IMR-90 (cell line): ENCODE measurements around the gene ZNF841. TPM values are rescaled to one million over a fixed set of nuclear protein-coding genes. Genes with fewer than 3 reads are reported as not detected.

Experiments
- ATAC-seq: fragments of 200-7000 bp; cut with Tn5 transposase; 2 replicates; pipeline ENCODE4 v1.9.1; 2020; ENCODE audit warnings: low read depth, mild to moderate bottlenecking, moderate library complexity
- Bru-seq: library from RNA; stranded (reverse); fragments of 400-500 nt; gene quantifications from one replicate; lab custom pipeline; 2021; lab: Mats Ljungman, UMichigan
- BruChase-seq, 2 experiments: library from RNA; stranded (reverse); fragments of 400-500 nt; gene quantifications; one replicate each; lab custom pipeline; 2021; lab: Mats Ljungman, UMichigan
- BruUV-seq: library from RNA; stranded (reverse); fragments of 400-500 nt; replicated peaks from 2 replicates; lab custom pipeline; 2021; lab: Mats Ljungman, UMichigan
- CTCF ChIA-PET: fragments of 300-600 bp; formaldehyde crosslinking; extraction: SDS; loops from one replicate; lab custom pipeline; 2021; ENCODE audit warnings: antibody characterized with exemption; lab: Yijun Ruan, JAX
- POLR2A ChIA-PET: fragments of 300-600 bp; sonication (Branson Sonifier 250); formaldehyde crosslinking; loops from one replicate; lab custom pipeline; 2022; ENCODE audit warnings: antibody characterized with exemption; ENCODE audit not compliant: unreplicated experiment; lab: Charles Lee
- DNase-seq: peaks from one replicate; pipeline ENCODE4 v3.0.0; 2013
- H2AFZ ChIP-seq: replicated peaks from 2 replicates; pipeline ENCODE3; 2013; ENCODE audit warnings: low read length, mild to moderate bottlenecking; ENCODE audit not compliant: poor library complexity
- H2AK5ac ChIP-seq: 2 replicates; pipeline ENCODE4 v1.6.1; 2013; ENCODE audit warnings: low read depth, low read length, inconsistent platforms
- H2AK9ac ChIP-seq: replicated peaks from 2 replicates; pipeline ENCODE3; 2013; ENCODE audit warnings: mild to moderate bottlenecking, low read depth, low read length, moderate library complexity; ENCODE audit not compliant: poor library complexity
- H2BK120ac ChIP-seq: 2 replicates; pipeline ENCODE4 v1.6.1; 2013; ENCODE audit warnings: low read depth, low read length, inconsistent platforms
- H2BK15ac ChIP-seq: 3 replicates; pipeline ENCODE4 v1.6.1; 2013; ENCODE audit warnings: low read depth, low read length, inconsistent platforms
- H2BK20ac ChIP-seq: 2 replicates; pipeline ENCODE4 v1.6.1; 2013; ENCODE audit warnings: low read depth, mild to moderate bottlenecking, inconsistent platforms, low read length, moderate library complexity
- H2BK5ac ChIP-seq: 2 replicates; pipeline ENCODE4 v1.6.1; 2013; ENCODE audit warnings: mild to moderate bottlenecking, low read depth, low read length, inconsistent platforms; ENCODE audit not compliant: poor library complexity, severe bottlenecking
- H3K14ac ChIP-seq: replicated peaks from 2 replicates; pipeline ENCODE4 v1.6.1; 2013; ENCODE audit warnings: low read depth, low read length, inconsistent platforms
- H3K18ac ChIP-seq: 2 replicates; pipeline ENCODE4 v1.6.1; 2013; ENCODE audit warnings: low read depth, low read length, control low read depth
- H3K23ac ChIP-seq: 2 replicates; pipeline ENCODE4 v1.6.1; 2013; ENCODE audit warnings: low read depth, low read length, inconsistent platforms
- H3K27ac ChIP-seq: 2 replicates; pipeline ENCODE4 v1.5.1; 2013; ENCODE audit warnings: mild to moderate bottlenecking, control low read depth, low read length; ENCODE audit not compliant: insufficient read depth
- H3K27me3 ChIP-seq: 2 replicates; pipeline ENCODE4 v1.6.1; 2013; ENCODE audit warnings: low read length; ENCODE audit not compliant: control insufficient read depth, insufficient read depth
- H3K36me3 ChIP-seq: 2 replicates; pipeline ENCODE4 v1.6.1; 2013; ENCODE audit warnings: low read length, mixed read lengths; ENCODE audit not compliant: control insufficient read depth, insufficient read depth
- H3K4ac ChIP-seq: 2 replicates; pipeline ENCODE4 v1.6.1; 2013; ENCODE audit warnings: low read depth, low read length, inconsistent platforms
- H3K4me1 ChIP-seq: 2 replicates; pipeline ENCODE4 v1.6.1; 2013; ENCODE audit warnings: low read length, mixed read lengths; ENCODE audit not compliant: control insufficient read depth, insufficient read depth
- H3K4me2 ChIP-seq: 2 replicates; pipeline ENCODE4 v1.6.1; 2013; ENCODE audit warnings: low read depth, mild to moderate bottlenecking, control low read depth, low read length, moderate library complexity
- H3K4me3 ChIP-seq: 2 replicates; pipeline ENCODE4 v1.5.1; 2013; ENCODE audit warnings: low read depth, mild to moderate bottlenecking, control low read depth, low read length, moderate library complexity; ENCODE audit not compliant: insufficient read depth
- H3K56ac ChIP-seq: 2 replicates; pipeline ENCODE4 v1.6.1; 2013; ENCODE audit warnings: low read length, inconsistent platforms; ENCODE audit not compliant: insufficient read depth; ENCODE audit errors: extremely low read depth
- H3K79me1 ChIP-seq, 2 experiments: 2 replicates each; pipeline ENCODE4 v1.6.1; 2013; ENCODE audit warnings: low read length in 2 of 2, inconsistent platforms in 1 of 2, low read depth in 1 of 2
- H3K9ac ChIP-seq: 2 replicates; pipeline ENCODE4 v1.6.1; 2013; ENCODE audit warnings: low read depth, low read length, control low read depth
- H3K9me1 ChIP-seq: 2 replicates; pipeline ENCODE4 v1.6.1; 2013; ENCODE audit warnings: low read length, inconsistent platforms; ENCODE audit not compliant: insufficient read depth
- H3K9me3 ChIP-seq: 2 replicates; pipeline ENCODE4 v1.6.1; 2013; ENCODE audit warnings: low read length; ENCODE audit not compliant: control insufficient read depth, insufficient read depth
- H4K20me1 ChIP-seq: 2 replicates; pipeline ENCODE4 v1.6.1; 2013; ENCODE audit warnings: low read length, inconsistent platforms; ENCODE audit not compliant: insufficient read depth
- H4K5ac ChIP-seq: 2 replicates; pipeline ENCODE4 v1.6.1; 2013; ENCODE audit warnings: mild to moderate bottlenecking, low read depth, low read length, control low read depth
- H4K8ac ChIP-seq, 2 experiments: 2 replicates each; pipeline ENCODE4 v1.6.1; 2013; ENCODE audit warnings: low read depth in 2 of 2, low read length in 2 of 2, control low read depth in 1 of 2, inconsistent platforms in 1 of 2
- H4K91ac ChIP-seq: 2 replicates; pipeline ENCODE4 v1.6.1; 2013; ENCODE audit warnings: low read depth, low read length, inconsistent platforms; ENCODE audit not compliant: insufficient read depth
- CHD1 ChIP-seq: IDR thresholded peaks from 2 replicates; pipeline ENCODE4 v1.6.1; 2012; ENCODE audit warnings: low read depth, low read length, improper control_type of control experiment
- ELK1 ChIP-seq: fragments of 150-350 bp; IDR thresholded peaks from 2 replicates; pipeline ENCODE4 v1.6.1; 2016; ENCODE audit warnings: low read depth, mild to moderate bottlenecking, low read length, moderate library complexity, borderline replicate concordance
- MAFK ChIP-seq: IDR thresholded peaks from 2 replicates; pipeline ENCODE4 v1.6.1; 2012; ENCODE audit warnings: low read depth, low read length, improper control_type of control experiment
- MAZ ChIP-seq: IDR thresholded peaks from 2 replicates; pipeline ENCODE4 v1.6.1; 2012; ENCODE audit warnings: low read depth, mild to moderate bottlenecking, low read length, improper control_type of control experiment, moderate library complexity, borderline replicate concordance
- MXI1 ChIP-seq: IDR thresholded peaks from 2 replicates; pipeline ENCODE4 v1.6.1; 2012; ENCODE audit warnings: low read depth, mild to moderate bottlenecking, low read length, moderate library complexity, borderline replicate concordance
- POLR2A ChIP-seq: IDR thresholded peaks from 2 replicates; pipeline ENCODE4 v1.6.1; 2012; ENCODE audit warnings: mild to moderate bottlenecking, low read depth, low read length
- RAD21 ChIP-seq: IDR thresholded peaks from 2 replicates; pipeline ENCODE4 v1.6.1; 2012; ENCODE audit warnings: low read length, improper control_type of control experiment
- WGBS, 2 experiments: methylation state at CpG; one replicate each; pipeline versions ENCODE4 v1.1.5 to v1.1.7; 2013; ENCODE audit warnings: missing lambda C conversion rate in 2 of 2; ENCODE audit not compliant: insufficient read length in 1 of 2; ENCODE audit errors: extremely low coverage in 2 of 2; 5-methylcytosine and 5-hydroxymethylcytosine counted together
- dilution Hi-C: fragments of 300-500 bp; cut with HindIII; formaldehyde crosslinking; loops from one replicate; pipeline ENCODE4 v1.14.3; 2018; ENCODE audit warnings: low sequenced_read_pairs; ENCODE audit not compliant: unreplicated experiment
- in situ Hi-C: fragments of 300-500 bp; cut with MboI; formaldehyde crosslinking; loops from 3 replicates; pipeline ENCODE4 v1.14.3; 2019; ENCODE audit warnings: low sequenced_read_pairs, inconsistent platforms, mixed read lengths
- intact Hi-C: fragments of 100-400 bp; cut with micrococcal nuclease; formaldehyde crosslinking; loops from 2 replicates; pipeline ENCODE4 v1.10.0; 2022
- long read RNA-seq: library from polyadenylated mRNA; unstranded; transcript quantifications from one replicate; pipeline ENCODE4 v2.0.0, GENCODE V29; 2021; ENCODE audit not compliant: unreplicated experiment
- polyA plus RNA-seq, 3 experiments: library from polyadenylated mRNA; depleted of rRNA; stranded (reverse); fragments of >200 nt; gene quantifications; 2 replicates each; pipeline ENCODE4 v1.2.3, GENCODE V29; 2012; ENCODE audit warnings: low replicate concordance in 1 of 3
- total RNA-seq: library from RNA; depleted of rRNA; stranded (reverse); fragments of >200 nt; gene quantifications from 2 replicates; pipeline ENCODE4 v1.2.3, GENCODE V29; 2012; rRNA removed

ZNF841 gene
- 25.8 and 28.9 TPM in 2 replicates for total RNA-seq
- polyA plus RNA-seq (2012; rRNA removed) = 6.0 and 8.5 TPM in 2 replicates
- 1.8 and 2.0 TPM in 2 replicates for polyA plus RNA-seq (2012; cell fraction: cytosol; rRNA removed)
- polyA plus RNA-seq (2012; cell fraction: nucleus; rRNA removed; ENCODE audit: low replicate concordance) = 7.2 and 31.4 TPM in 2 replicates
- percentile 93 among the genes with signal in this experiment for Bru-seq, nascent RNA
- BruChase-seq, experiment 1, labeled RNA remaining after a 6-hour chase = percentile 93 among the genes with signal in this experiment
- BruChase-seq, experiment 2, labeled RNA remaining after a 2-hour chase = percentile 96 among the genes with signal in this experiment
- long read RNA-seq, partial matches to known transcripts = 0 of 4 reads
- long read RNA-seq, other reads (novel, unspliced or antisense) = 4 of 4 reads

- Histone ChIP-seq H3K4me1 (peaks cover 3% of the 10 kb centered on the region; the same call in 1 of the 2 replicates), H2AK9ac (peak within 1 kb of the TSS; percentile 93), H3K27me3 (no peaks in the 10 kb centered on the region), H2BK20ac (no peak within 1 kb of the TSS), H4K8ac (peak within 1 kb of the TSS; percentile 24 to 99), H3K56ac (peak within 1 kb of the TSS; percentile 90), H3K9me1 (no peaks in the 10 kb centered on the region), H3K18ac (peak within 1 kb of the TSS; percentile 77), H3K14ac (peak within 1 kb of the TSS; percentile 83), H3K36me3 (peaks cover 12% of the 10 kb centered on the region), H2AK5ac (peak within 1 kb of the TSS; percentile 74; the same call in 1 of the 2 replicates), H2BK5ac (peak within 1 kb of the TSS; percentile 84), H2BK120ac (no peak within 1 kb of the TSS), H3K23ac (peak within 1 kb of the TSS; percentile 96), H4K91ac (peak within 1 kb of the TSS; percentile 78), H4K20me1 (no peaks in the 10 kb centered on the region), H3K9me3 (peaks cover 36% of the 10 kb centered on the region), H4K5ac (peak within 1 kb of the TSS; percentile 98), H2BK15ac (no peak within 1 kb of the TSS), H3K4ac (peak within 1 kb of the TSS; percentile 89), H3K79me1 (peaks cover 11 to 19% of the 10 kb centered on the region in 2 experiments), H3K4me2 (peak within 1 kb of the TSS; percentile 99), H3K4me3 (peak within 1 kb of the TSS; percentile 94), H2AFZ (peak within 1 kb of the TSS; percentile 91), H3K27ac (peak within 1 kb of the TSS; percentile 88), H3K9ac (peak within 1 kb of the TSS; percentile 99)
- BruUV-seq = TSS peak; percentile 54
- peak; percentile 100 for ATAC-seq
- intact Hi-C loops (loop anchor here (2.0 kb wide), 1 partner anchor 141 kb away; no protein-coding TSS in a partner anchor), in situ Hi-C loops (no loop called here), dilution Hi-C loops (no loop called here)
- DNase-seq = peak; percentile 92
- WGBS, 2 experiments = 0% methylated on average over 26 of the region's 59 CpGs; no CpG with 5 or more reads in 1 of the 2 experiments
- ChIA-PET CTCF (no interaction called here), POLR2A (no interaction called here)
- TF ChIP-seq POLR2A (peak; percentile 82), MAZ (peak; percentile 57; the same call in 1 of the 2 replicates), MXI1 (peak; percentile 55; the same call in 1 of the 2 replicates), RAD21 (peak; percentile 1; the same call in 1 of the 2 replicates), MAFK (no peak), ELK1 (no peak), CHD1 (no peak)
Measured at GRCh38 chr19:52095172-52096014, at the start of gene ZNF841. Gene ZNF841, minus strand, starts transcription at chr19:52095765. Its CDS starts 10,964 bp downstream, at chr19:52084801.
